HG03196 (cell line): ENCODE data around the gene FGF19.

Experiments used
- ATAC-seq: cut with Tn5 transposase; IDR thresholded peaks from one replicate; pipeline ENCODE4 v1.9.1; 2021; ENCODE audit not compliant: unreplicated experiment

FGF19 gene

GRCh38 chr11:69671734-69672465 lies 31.9 kb downstream of the FGF19 start:
- ATAC-seq: no peak

DNA sequence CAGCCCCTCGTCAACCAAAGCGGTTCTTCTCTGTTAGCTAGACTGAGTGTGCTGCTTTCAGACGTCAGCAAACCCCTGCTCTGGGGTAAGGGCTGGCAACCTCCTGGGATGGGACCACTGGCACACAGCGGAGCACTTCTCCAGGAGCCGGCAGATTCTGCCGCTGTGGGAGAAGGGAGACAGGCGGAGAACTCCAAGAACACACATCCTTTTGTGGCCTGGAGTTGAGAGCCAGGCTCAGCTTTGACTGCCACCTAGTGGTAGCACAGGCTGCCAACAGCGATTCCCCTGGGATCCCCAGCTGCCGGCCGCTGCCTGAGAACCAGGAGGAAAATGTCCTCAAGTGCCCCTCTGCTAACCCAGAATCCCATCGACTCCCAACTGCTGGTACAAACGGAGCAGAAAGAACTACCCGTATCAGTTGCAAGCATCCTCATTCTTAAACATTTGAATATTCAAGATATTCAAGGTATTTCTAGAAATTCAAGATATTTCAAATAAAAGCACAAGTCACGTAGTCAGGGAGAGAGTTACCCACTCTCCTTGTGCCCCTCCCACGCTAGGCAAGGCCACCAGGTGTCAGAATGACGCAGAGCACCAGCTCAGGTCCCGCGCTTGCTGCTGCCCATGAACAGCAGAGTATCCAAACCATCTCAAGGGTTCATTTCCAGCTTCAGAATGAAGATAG lies 33.5 kb downstream of the FGF19 start:
- no peak for ATAC-seq

GRCh38 chr11:69669486-69669885 lies 34.3 kb downstream of the FGF19 start:
- ATAC-seq: no peak

DNA sequence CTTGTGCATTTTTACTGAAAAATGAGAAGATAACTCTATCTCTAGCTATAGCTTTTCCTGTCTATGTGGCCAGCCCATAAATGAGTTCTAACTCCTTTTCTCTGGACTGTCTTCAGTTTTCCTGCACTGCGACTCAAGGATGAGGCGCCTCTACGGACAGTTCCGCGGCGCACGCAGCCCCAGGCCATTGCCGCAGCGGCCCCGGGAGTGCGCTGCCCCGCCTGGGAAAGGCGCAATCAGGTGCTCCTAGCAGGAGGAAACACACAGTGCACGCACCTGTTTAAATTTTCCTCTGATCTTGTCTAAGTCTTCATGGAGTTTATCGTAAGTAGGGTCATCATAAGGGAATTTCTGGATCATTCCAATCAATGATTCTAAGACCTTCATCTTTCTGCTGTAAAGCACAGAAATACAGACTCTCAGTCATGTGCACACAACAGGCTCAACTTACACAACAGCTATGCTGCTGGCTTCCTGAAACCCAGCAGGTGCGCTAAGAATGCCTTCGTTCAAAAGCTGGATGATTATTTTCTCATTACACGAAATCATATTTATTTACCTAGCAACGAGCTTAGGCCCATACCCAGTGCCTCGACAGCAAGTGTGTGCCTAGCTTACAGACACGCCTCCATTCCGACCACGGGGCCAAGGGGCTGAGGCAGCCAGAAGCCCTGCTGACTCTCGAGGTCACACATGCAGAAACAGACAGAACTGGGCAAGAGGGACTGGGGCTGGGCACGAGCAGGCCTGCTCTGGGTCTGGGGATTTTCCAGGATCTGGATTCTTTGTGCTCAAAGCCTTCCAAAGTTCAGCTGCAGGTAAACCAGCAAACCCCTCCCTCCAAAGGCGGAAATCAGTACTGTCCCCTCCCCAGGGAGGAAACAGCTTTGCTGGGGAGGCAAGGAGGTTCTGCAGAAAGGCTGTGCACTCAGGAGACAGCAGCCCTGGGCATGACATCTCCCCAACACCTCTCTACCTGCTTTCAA lies 35.9 kb downstream of the FGF19 start:
- no peak for ATAC-seq

- no peak for ATAC-seq
Observed at GRCh38 chr11:69666752-69667536, 36.9 kb downstream of the FGF19 start.

DNA sequence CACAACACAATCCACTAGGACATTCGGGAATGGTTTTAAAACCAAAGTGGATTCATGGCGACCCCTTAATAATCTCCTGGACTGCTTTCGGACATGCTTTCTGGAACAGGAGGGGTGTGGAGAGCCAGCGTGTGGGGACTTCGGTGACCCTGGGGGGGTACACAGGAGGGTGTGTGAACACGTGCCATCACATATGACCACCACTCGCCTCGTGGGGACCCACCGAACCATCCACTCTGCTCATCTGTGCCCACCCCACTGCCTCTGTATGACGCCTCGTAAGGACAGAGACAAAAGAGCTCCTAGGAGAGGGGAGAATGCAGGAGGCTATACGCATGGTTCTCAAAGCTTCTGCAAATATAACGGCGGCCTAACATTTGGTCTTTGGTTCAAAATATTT lies 37.6 kb downstream of the FGF19 start:
- ATAC-seq: no peak

DNA sequence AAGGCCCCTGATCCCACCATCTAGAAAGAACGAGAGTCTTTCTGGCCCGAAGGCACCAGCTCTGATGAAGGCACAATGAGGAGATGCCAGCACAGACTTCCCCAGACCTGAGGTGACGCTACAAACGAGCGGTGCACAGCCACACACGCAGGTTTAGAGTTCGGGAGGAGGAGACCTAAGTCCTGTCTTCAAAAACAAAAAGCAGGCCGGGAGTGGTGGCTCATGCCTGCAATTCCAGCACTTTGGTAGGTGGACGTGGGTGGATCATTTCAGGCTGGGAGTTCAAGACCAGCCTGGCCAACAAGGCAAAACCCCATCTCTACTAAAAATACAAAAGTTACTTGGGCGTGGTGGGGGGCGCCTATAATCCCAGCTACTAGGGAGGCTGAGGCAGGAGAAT lies 38.2 kb downstream of the FGF19 start:
- no peak for ATAC-seq

- no peak for ATAC-seq
Observed at GRCh38 chr11:69664901-69665300, 38.9 kb downstream of the FGF19 start.

DNA sequence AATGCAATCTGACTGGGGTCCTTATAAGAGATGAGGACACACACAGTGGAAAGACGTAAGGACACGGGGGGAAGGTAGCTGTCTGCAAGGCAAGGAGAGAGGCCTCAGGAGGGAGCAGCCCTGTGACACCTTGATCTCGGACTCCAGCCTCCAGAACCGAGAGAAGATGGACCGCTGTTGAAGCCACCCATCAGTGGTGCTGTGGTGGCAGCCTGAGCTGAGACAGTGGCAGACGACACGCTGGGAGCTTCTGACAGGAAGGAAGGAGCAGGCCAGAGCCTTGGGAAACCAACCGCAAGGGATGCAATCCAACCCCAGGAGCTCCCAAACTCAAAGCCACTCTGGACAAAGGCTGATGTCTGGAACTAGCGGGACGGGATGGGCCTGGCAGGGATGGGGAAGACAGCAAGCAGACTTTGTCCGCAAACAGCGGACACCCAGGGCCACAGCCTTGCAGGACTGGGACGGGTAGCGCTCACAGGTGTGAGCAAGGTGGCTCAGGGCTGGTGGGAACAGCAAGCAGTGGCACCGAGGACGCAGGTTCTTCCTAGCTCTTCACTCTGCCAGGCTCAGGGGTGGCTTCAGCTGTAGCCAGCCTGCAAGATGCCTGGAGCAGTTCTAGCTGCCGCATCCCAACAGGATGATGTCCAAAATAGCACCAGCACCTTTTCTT lies 39.6 kb downstream of the FGF19 start:
- ATAC-seq: no peak

- ATAC-seq: no peak
Observed at GRCh38 chr11:69663326-69663725, 40.5 kb downstream of the FGF19 start.

DNA sequence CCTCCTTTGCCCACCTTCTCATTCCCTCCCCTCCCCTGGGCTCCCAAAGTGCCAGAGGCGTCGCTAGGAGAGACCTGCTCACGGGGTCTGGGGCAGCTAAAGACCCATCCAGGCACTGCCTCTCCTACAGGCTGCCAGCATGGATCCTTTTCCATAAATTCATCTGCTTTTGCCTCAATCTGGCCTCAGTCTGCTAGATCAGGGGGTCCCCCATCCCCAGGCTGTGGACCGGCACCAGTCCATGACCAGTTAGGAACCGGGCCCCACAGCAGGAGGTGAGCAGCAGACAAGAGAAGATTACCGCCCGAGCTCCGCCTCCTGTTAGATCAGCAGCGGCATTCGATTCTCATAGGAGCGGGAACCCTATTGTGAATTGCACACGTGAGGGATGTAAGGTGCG lies 41.0 kb downstream of the FGF19 start:
- ATAC-seq: no peak

- ATAC-seq: no peak
Observed at GRCh38 chr11:69662021-69662698, 41.7 kb downstream of the FGF19 start.

- ATAC-seq: no peak
Observed at GRCh38 chr11:69661413-69661715, 42.5 kb downstream of the FGF19 start.

DNA sequence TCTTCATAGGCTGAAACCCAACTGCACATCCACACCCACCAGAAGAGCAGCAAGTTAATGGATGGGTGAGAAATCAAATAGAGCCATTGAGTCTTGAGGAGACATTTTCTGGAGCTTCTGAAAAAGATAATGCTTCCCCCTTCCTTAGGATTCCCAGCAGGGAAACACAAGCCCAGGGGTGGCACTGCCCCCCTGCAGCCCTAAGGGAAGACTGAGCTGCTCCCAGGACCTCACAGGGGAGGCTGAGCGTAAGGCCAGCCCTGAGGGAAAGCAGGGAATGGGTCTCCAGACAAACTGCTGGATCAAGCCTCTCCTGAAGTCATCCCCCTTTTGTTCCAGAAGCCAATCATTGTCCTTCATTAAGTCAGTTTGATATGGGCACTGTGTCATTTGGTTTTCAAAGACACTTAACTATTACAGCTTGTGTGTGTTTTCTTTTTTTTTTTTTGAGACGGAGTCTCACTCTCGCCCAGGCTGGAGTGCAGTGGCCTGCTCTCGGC lies 43.8 kb downstream of the FGF19 start:
- no peak for ATAC-seq

GRCh38 chr11:69659591-69659990 lies 44.2 kb downstream of the FGF19 start:
- ATAC-seq: no peak

- no peak for ATAC-seq
Observed at GRCh38 chr11:69658626-69659450, 45.0 kb downstream of the FGF19 start.

- no peak for ATAC-seq
Observed at GRCh38 chr11:69657911-69658625, 45.8 kb downstream of the FGF19 start.

- ATAC-seq: no peak
Observed at GRCh38 chr11:69657456-69657910, 46.3 kb downstream of the FGF19 start.
